Measurements from ENCODE around the gene KCNS3. TPM values are rescaled to one million over a fixed set of nuclear protein-coding genes. Genes with fewer than 3 reads are reported as not detected.

KCNS3 gene
- total and polyA plus RNA-seq, 2 of the 13 experiments (the other 11 are each of a cell fraction or from before 2014, with no cell fraction given), result not detected

DNA sequence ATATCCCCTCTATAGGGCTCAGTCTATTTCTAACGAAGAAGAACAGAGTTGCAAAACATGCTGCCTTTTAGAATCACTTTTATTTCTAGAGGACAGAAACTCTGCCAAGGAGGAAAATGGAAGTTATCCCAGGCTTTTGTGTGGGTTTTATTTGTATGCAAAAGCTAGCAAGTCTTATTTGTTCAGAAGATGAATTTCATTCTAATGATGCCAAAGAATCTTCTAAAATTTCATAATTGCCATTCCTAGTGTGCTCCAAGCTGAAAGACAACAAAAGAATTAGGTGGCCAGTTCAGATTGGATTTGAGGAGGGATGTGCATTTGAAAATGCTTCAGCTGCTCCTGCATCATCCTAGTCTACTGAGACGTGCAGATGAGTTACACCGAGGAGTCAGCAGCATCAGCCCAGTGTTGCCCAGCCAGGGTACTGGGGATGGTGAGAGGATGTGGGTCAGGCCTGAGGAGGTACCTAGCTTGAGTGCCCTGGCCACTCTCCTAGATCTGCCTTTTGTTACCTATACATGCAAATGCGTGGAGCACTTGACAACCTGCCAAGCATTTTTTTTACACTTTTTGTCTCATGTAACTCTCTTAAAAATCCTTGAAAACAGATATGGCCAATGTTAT, 80.1 kb downstream of the KCNS3 start:
- no peak for DNase-seq (ENCODE audit: low spot score)
- Histone ChIP-seq H3K9ac (ENCODE audit: insufficient read depth, low read depth, low read length) (no peak overlapping the region), H3K4me2 (ENCODE audit: low read depth, low read length) (no peak overlapping the region), H4K20me1 (ENCODE audit: insufficient read depth, low read length) (no peaks in the 10 kb centered on the region), H3K27me3 (ENCODE audit: control insufficient read depth in 1 of 2, insufficient read depth in 2 of 2, low read length in 2 of 2) (peaks cover 0 to 4% of the 10 kb centered on the region in 2 experiments; a peak in 1 of 5 replicates), H3K36me3 (replicated peaks in 1 of 2; ENCODE audit: control insufficient read depth in 1 of 2, insufficient read depth in 2 of 2, low read length in 2 of 2) (no peaks in the 10 kb centered on the region), H3K9me3 (ENCODE audit: low read length) (no peaks in the 10 kb centered on the region), H3K4me1 (ENCODE audit: insufficient read depth, low read length) (no peaks in the 10 kb centered on the region), H3K79me2 (ENCODE audit: insufficient read depth, low read length) (no peaks in the 10 kb centered on the region), H3K4me3 (replicated peaks in 1 of 3; ENCODE audit: insufficient read depth in 1 of 3, low read depth in 2 of 3, low read length in 3 of 3) (no peak overlapping the region), H2AFZ (ENCODE audit: low read length) (no peak overlapping the region), H3K27ac (ENCODE audit: extremely low read length, insufficient read depth, low read length) (no peak overlapping the region)
- intact Hi-C loops (cut with micrococcal nuclease; ENCODE audit: unreplicated experiment) (no loop called here), in situ Hi-C loops (cut with HindIII; ENCODE audit: extremely low pct_ligation_motif_present, low pct_unique_long_range_greater_than_20kb) (no loop called here)
- 11% methylated on average over 4 of the region's 4 CpGs for WGBS (ENCODE audit: low lambda C conversion rate)
- no peak for FAIRE-seq
- ChIA-PET POLR2A (no interaction called here), CTCF (ENCODE audit: low intra/inter-chr PET ratio, low total read pairs) (no interaction called here)
- ATAC-seq, result no peak
- no TSS peak for BruUV-seq (replicated peaks)
- TF ChIP-seq RBM22 (optimal IDR thresholded peaks at IDR 0.05; ENCODE audit: low read length) (no peak), MAF1 (CRISPR knock-in tag; IDR thresholded peaks at IDR 0.05; ENCODE audit: borderline replicate concordance) (no peak), NFKBIZ (CRISPR knock-in tag; IDR thresholded peaks at IDR 0.05) (no peak), WIZ (CRISPR knock-in tag; IDR thresholded peaks at IDR 0.05) (no peak), ZNF570 (CRISPR knock-in tag; IDR thresholded peaks at IDR 0.05; ENCODE audit: borderline replicate concordance) (no peak), HCFC1 (IDR thresholded peaks at IDR 0.05; ENCODE audit: low read depth, low read length) (no peak), ZNF225 (CRISPR knock-in tag; IDR thresholded peaks at IDR 0.05) (no peak), EEA1 (CRISPR knock-in tag; IDR thresholded peaks at IDR 0.05; ENCODE audit: borderline replicate concordance) (no peak), ZNF12 (CRISPR knock-in tag; IDR thresholded peaks at IDR 0.05) (no peak)
- TF ChIP-seq, protein P1, sequence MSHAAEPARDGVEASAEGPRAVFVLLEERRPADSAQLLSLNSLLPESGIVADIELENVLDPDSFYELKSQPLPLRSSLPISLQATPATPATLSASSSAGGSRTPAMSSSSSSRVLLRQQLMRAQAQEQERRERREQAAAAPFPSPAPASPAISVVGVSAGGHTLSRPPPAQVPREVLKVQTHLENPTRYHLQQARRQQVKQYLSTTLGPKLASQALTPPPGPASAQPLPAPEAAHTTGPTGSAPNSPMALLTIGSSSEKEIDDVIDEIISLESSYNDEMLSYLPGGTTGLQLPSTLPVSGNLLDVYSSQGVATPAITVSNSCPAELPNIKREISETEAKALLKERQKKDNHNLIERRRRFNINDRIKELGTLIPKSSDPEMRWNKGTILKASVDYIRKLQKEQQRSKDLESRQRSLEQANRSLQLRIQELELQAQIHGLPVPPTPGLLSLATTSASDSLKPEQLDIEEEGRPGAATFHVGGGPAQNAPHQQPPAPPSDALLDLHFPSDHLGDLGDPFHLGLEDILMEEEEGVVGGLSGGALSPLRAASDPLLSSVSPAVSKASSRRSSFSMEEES (CRISPR knock-in tag; IDR thresholded peaks at IDR 0.05), result no peak
- TF ChIP-seq, protein P2, sequence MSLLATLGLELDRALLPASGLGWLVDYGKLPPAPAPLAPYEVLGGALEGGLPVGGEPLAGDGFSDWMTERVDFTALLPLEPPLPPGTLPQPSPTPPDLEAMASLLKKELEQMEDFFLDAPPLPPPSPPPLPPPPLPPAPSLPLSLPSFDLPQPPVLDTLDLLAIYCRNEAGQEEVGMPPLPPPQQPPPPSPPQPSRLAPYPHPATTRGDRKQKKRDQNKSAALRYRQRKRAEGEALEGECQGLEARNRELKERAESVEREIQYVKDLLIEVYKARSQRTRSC (CRISPR knock-in tag; IDR thresholded peaks at IDR 0.05; ENCODE audit: low read depth), result no peak
- TF ChIP-seq, protein P3, sequence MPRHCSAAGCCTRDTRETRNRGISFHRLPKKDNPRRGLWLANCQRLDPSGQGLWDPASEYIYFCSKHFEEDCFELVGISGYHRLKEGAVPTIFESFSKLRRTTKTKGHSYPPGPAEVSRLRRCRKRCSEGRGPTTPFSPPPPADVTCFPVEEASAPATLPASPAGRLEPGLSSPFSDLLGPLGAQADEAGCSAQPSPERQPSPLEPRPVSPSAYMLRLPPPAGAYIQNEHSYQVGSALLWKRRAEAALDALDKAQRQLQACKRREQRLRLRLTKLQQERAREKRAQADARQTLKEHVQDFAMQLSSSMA (CRISPR knock-in tag; IDR thresholded peaks at IDR 0.05), result no peak
- TF ChIP-seq, protein P4, sequence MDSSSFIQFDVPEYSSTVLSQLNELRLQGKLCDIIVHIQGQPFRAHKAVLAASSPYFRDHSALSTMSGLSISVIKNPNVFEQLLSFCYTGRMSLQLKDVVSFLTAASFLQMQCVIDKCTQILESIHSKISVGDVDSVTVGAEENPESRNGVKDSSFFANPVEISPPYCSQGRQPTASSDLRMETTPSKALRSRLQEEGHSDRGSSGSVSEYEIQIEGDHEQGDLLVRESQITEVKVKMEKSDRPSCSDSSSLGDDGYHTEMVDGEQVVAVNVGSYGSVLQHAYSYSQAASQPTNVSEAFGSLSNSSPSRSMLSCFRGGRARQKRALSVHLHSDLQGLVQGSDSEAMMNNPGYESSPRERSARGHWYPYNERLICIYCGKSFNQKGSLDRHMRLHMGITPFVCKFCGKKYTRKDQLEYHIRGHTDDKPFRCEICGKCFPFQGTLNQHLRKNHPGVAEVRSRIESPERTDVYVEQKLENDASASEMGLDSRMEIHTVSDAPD (CRISPR knock-in tag; IDR thresholded peaks at IDR 0.05), result no peak
- TF ChIP-seq, protein P5, sequence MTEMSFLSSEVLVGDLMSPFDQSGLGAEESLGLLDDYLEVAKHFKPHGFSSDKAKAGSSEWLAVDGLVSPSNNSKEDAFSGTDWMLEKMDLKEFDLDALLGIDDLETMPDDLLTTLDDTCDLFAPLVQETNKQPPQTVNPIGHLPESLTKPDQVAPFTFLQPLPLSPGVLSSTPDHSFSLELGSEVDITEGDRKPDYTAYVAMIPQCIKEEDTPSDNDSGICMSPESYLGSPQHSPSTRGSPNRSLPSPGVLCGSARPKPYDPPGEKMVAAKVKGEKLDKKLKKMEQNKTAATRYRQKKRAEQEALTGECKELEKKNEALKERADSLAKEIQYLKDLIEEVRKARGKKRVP (CRISPR knock-in tag; IDR thresholded peaks at IDR 0.05), result no peak
